NOMO-1 treated with dmso at 0.1 percent for 144 hours (cell line): ENCODE data around the gene LRPAP1.

ENCODE experiments used
- DNase-seq: peaks from one replicate; lab custom pipeline; 2025; ENCODE audit not compliant: unreplicated experiment; lab: John Stamatoyannopoulos, UW

Gene LRPAP1

GRCh38 chr4:3501825-3502425 lies 30.3 kb downstream of the LRPAP1 start:
- DNase-seq, result no peak

- DNase-seq, result no peak
Observed at GRCh38 chr4:3501126-3501824, 30.9 kb downstream of the LRPAP1 start.

DNA sequence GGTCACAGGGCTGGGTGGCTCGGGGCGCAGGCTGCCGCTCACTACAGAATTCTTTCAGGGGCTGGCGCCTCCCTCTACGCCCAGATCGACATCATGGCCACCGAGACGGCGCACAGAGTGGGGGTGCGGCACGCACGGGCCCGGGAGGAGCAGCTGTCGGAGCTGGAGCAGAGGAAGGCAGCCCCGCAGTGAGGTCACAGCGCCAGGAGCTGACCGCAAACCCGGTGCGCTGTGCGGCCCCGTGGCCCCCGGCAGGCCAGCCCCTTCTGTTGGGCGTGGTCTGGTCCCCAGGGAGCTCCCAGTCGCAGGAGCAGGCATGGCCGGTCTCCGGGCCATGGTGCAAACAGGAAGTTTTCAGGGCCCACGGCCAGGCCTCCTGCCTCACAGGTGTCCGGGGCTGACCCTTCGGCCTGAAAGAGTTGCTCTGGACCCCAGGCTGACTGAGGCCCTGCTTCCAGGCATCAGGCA lies 31.6 kb downstream of the LRPAP1 start:
- DNase-seq, result no peak

GRCh38 chr4:3500111-3500510 lies 32.1 kb downstream of the LRPAP1 start:
- DNase-seq, result no peak

DNA sequence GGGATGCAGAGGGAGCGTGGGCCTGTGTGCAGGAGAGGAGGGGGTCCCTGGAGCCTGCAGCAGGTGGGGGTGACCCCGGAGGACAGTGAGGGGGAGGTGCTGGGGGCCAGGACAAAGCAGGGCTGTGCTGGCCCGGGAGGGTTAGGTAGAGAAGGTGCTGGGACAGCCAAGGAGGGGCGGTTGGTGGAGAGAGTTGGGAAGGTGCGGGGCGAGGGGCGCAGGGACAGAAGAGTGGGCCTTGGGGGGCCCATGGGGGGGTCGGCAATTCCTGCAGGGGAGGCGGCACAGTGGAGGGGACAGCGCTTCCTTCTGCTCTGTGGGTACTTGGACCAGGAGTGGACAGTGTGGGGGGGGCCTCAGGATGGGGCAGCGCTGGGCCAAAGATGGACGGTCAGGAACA lies 32.5 kb downstream of the LRPAP1 start:
- DNase-seq, result no peak

- no peak for DNase-seq
Observed at GRCh38 chr4:3498901-3499510, 33.2 kb downstream of the LRPAP1 start.

- no peak for DNase-seq
Observed at GRCh38 chr4:3498407-3498806, 33.8 kb downstream of the LRPAP1 start.

- no peak for DNase-seq
Observed at GRCh38 chr4:3497523-3498389, 34.5 kb downstream of the LRPAP1 start.

DNA sequence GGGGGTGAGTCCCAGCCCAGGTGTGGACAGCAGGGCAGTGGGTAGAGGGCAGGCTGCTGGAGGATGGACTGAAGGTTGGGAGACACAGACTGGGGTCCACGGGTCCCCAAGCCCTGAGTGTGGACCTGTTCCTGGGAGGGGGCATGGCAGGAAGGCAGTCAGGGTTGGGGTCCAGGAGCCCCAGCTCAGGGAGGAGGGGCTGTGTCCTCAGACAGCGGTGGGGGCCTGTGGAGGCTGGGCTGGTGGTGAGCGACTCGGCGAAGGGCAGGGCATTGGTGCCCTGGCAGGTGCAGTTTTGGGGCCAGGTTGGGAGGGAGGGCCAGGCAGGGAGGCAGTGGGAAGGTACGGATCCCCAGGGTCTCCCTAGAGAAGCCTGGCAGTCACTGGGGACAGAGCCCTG lies 35.1 kb downstream of the LRPAP1 start:
- no peak for DNase-seq

DNA sequence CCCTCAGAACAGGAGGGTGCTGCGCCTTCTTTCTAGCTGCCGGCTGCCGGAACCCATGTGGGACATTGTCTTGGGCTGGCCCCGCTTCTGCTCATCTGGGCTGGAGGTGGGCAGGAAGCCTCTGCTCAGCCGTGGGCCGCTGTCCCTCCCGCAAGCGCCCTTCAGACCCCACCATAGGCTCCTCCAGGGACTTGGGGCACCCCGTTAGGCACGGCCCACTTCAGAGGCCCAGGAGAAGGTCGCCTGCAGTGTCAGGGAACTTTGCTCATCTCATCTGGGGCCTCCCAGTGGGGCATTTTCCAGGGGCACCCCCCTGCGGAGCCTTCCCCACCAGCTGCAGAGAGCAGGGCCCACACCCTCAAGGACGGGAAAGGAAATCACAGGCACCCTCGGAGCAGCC lies 36.2 kb downstream of the LRPAP1 start:
- DNase-seq, result no peak

DNA sequence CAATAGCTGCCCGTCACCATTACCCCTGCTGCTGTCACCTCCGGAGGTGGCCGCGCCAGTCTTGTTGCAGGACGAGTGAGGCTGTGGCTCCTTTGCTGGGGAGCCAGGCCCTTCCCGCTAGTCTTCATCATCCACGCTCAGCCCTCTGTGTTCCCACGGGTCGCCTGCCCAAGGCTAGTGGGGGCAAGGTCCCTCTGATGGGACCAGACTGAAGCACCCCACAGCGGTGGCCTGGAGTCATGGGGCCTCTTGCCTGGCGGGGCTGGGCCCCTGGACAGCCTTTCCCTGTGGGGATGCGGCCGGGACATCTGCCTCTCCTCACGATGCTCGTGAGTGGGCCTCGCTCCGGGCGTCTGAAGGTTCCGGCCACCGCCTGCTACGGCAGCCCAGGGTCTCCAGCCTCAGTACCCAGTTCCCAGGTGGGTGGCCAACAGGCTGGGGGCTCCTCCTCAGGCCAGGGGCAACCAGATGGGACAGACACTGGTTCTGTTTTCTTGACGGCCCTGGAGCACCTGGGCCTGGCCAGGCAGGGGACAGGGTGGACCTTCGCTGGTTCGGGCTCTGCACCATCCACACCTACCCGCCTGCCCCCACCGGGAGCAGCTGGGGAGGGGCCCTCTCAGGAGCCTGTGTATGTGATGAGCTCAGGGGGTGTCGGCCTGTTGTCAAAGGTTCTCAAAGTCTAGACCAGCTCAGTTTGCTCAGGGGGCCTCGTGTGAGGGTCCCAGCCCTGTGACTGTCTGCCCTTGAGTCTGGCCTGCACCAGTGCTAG lies 36.8 kb downstream of the LRPAP1 start:
- DNase-seq, result no peak

DNA sequence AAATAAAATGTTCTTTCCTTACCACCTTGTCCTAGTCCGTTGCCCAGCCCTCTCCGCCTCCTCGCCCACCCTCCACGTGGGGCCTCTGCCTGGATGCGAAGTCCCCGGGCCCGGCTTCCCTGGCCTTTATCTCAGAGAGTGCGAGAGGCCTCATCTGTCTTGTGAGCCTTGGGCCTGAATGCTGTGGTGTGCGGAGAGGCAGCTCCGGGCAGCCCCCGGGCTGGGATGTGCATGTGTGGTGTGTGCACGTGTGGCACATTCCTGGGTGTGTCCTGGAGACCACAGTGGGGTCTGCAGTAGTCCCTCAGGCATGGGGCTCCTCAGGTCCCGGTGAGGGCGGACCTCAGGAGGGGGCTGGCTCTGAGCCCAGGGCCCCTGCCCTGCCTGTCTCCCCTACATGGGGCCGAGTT lies 37.8 kb downstream of the LRPAP1 start:
- no peak for DNase-seq

GRCh38 chr4:3493720-3494461 lies 38.3 kb downstream of the LRPAP1 start:
- DNase-seq, result no peak

GRCh38 chr4:3492741-3493719 lies 39.2 kb downstream of the LRPAP1 start:
- no peak for DNase-seq

- no peak for DNase-seq
Observed at GRCh38 chr4:3491681-3492405, 40.4 kb downstream of the LRPAP1 start.

GRCh38 chr4:3489451-3489962 lies 42.7 kb downstream of the LRPAP1 start:
- no peak for DNase-seq

GRCh38 chr4:3488820-3489219 lies 43.4 kb downstream of the LRPAP1 start:
- no peak for DNase-seq

- DNase-seq, result no peak
Observed at GRCh38 chr4:3487861-3488260, 44.4 kb downstream of the LRPAP1 start.
